Lower leg skin (tissue), 3 donors: ENCODE measurements around the gene TRAM2.

ENCODE experiments used
- POLR2A ChIP-seq, 2 donors: fragments of 450-650 bp; IDR thresholded peaks; one replicate each; pipeline ENCODE4 v1.6.1; 2016 to 2017; ENCODE audit warnings: antibody characterized with exemption in 2 of 2, mild to moderate bottlenecking in 1 of 2, moderate library complexity in 1 of 2
- TF ChIP-seq, protein P1 (sequence below), 3 donors: fragments of 450-650 bp; IDR thresholded peaks; one replicate each; pipeline ENCODE4 v1.5.1; 2016; ENCODE audit warnings: antibody characterized with exemption in 3 of 3, mild to moderate bottlenecking in 3 of 3, moderate library complexity in 2 of 3

DNA sequence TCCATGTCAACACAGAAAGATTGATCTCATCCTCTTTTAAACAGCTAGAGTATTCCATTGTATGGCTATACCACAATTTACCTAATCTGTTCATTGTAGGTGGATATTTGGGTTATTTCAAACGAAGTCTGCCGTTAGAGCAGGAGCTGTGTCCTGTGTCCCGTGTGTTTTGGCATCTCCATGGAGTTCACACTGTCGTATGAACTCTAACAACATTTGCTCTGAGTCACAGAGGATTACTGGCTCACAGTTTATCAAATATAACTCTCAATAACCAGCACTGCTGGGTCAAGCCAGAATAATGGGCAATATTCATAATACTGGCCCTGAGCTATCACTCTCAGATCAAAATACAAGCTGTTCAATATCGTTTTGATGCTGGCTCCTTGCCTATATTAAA lies 16.4 kb downstream of the TRAM2 start:
- TF ChIP-seq, protein P1, sequence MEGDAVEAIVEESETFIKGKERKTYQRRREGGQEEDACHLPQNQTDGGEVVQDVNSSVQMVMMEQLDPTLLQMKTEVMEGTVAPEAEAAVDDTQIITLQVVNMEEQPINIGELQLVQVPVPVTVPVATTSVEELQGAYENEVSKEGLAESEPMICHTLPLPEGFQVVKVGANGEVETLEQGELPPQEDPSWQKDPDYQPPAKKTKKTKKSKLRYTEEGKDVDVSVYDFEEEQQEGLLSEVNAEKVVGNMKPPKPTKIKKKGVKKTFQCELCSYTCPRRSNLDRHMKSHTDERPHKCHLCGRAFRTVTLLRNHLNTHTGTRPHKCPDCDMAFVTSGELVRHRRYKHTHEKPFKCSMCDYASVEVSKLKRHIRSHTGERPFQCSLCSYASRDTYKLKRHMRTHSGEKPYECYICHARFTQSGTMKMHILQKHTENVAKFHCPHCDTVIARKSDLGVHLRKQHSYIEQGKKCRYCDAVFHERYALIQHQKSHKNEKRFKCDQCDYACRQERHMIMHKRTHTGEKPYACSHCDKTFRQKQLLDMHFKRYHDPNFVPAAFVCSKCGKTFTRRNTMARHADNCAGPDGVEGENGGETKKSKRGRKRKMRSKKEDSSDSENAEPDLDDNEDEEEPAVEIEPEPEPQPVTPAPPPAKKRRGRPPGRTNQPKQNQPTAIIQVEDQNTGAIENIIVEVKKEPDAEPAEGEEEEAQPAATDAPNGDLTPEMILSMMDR (IDR thresholded peaks at IDR 0.05) = no peak
- no peak for TF ChIP-seq POLR2A (IDR thresholded peaks at IDR 0.05)
